ENCODE results near the gene MYBPH.

MYBPH gene

GRCh38 chr1:203175237-203175826 lies at the start of gene MYBPH:
Gene MYBPH, minus strand, starts transcription at chr1:203175826. Its CDS starts 71 bp downstream, at chr1:203175755.
- DNase-seq: no peak

GRCh38 chr1:203225071-203225470 lies 49.4 kb upstream of the MYBPH start:
- DNase-seq: no peak

GRCh38 chr1:203223012-203223775 lies 47.6 kb upstream of the MYBPH start:
- DNase-seq: no peak

- no peak for DNase-seq
Measured at GRCh38 chr1:203219934-203220333, 44.3 kb upstream of the MYBPH start.

GRCh38 chr1:203219171-203219570 lies 43.5 kb upstream of the MYBPH start:
- no peak for DNase-seq

GRCh38 chr1:203217668-203218067 lies 42.0 kb upstream of the MYBPH start:
- DNase-seq: no peak

- DNase-seq: peak in 1 of 2 experiments; percentile 3
Measured at GRCh38 chr1:203217139-203217655, 41.6 kb upstream of the MYBPH start.

GRCh38 chr1:203216274-203217138 lies 40.9 kb upstream of the MYBPH start:
- peak; percentile 73 to 76 for DNase-seq

- no peak for DNase-seq
Measured at GRCh38 chr1:203215573-203215972, 39.9 kb upstream of the MYBPH start.

- no peak for DNase-seq
Measured at GRCh38 chr1:203214871-203215270, 39.2 kb upstream of the MYBPH start.

GRCh38 chr1:203213126-203213525 lies 37.5 kb upstream of the MYBPH start:
- no peak for DNase-seq

- no peak for DNase-seq
Measured at GRCh38 chr1:203211812-203212211, 36.2 kb upstream of the MYBPH start.

GRCh38 chr1:203210988-203211387 lies 35.4 kb upstream of the MYBPH start:
- DNase-seq: no peak

- DNase-seq: no peak
Measured at GRCh38 chr1:203210350-203210749, 34.7 kb upstream of the MYBPH start.

GRCh38 chr1:203208181-203208580 lies 32.6 kb upstream of the MYBPH start:
- no peak for DNase-seq

- no peak for DNase-seq
Measured at GRCh38 chr1:203207751-203208150, 32.1 kb upstream of the MYBPH start.

GRCh38 chr1:203206129-203206687 lies 30.6 kb upstream of the MYBPH start:
- DNase-seq: no peak

GRCh38 chr1:203204756-203205155 lies 29.1 kb upstream of the MYBPH start:
- DNase-seq: no peak

- no peak for DNase-seq
Measured at GRCh38 chr1:203202431-203203245, 27.0 kb upstream of the MYBPH start.

GRCh38 chr1:203201516-203202205 lies 26.0 kb upstream of the MYBPH start:
- no peak for DNase-seq

- DNase-seq: no peak
Measured at GRCh38 chr1:203200916-203201315, 25.3 kb upstream of the MYBPH start.
